Calu3 (cell line): ENCODE results near the gene ALDH1L1. TPM values are rescaled to one million over a fixed set of nuclear protein-coding genes. Genes with fewer than 3 reads are reported as not detected.

Experiments
- BruUV-seq: library from RNA; stranded (reverse); fragments of 400-500 nt; replicated peaks from 2 replicates; lab custom pipeline; 2021; lab: Mats Ljungman, UMichigan
- CTCF ChIA-PET: fragments of 300-600 bp; sonication (Branson Sonifier 250); formaldehyde crosslinking; loops from one replicate; lab custom pipeline; 2022; ENCODE audit warnings: antibody characterized with exemption; lab: Charles Lee
- DNase-seq: peaks from one replicate; pipeline ENCODE4 v3.0.0; 2022
- H3K27ac Mint-ChIP-seq: one replicate; pipeline ENCODE4 v1.8.0; 2022; ENCODE audit warnings: mixed read lengths; ENCODE audit not compliant: unreplicated experiment
- H3K27me3 Mint-ChIP-seq: one replicate; pipeline ENCODE4 v1.8.0; 2022; ENCODE audit warnings: mixed read lengths; ENCODE audit not compliant: unreplicated experiment
- H3K36me3 Mint-ChIP-seq: one replicate; pipeline ENCODE4 v1.8.0; 2022; ENCODE audit warnings: mild to moderate bottlenecking, moderate library complexity, mixed read lengths; ENCODE audit not compliant: insufficient read depth, unreplicated experiment
- H3K4me1 Mint-ChIP-seq: one replicate; pipeline ENCODE4 v1.8.0; 2022; ENCODE audit warnings: mild to moderate bottlenecking, low read depth, mixed read lengths; ENCODE audit not compliant: unreplicated experiment
- H3K4me3 Mint-ChIP-seq: one replicate; pipeline ENCODE4 v1.8.0; 2022; ENCODE audit warnings: mild to moderate bottlenecking, low read depth, moderate library complexity, mixed read lengths; ENCODE audit not compliant: unreplicated experiment
- H3K9me3 Mint-ChIP-seq: one replicate; pipeline ENCODE4 v1.8.0; 2022; ENCODE audit warnings: low read depth, mixed read lengths; ENCODE audit not compliant: unreplicated experiment
- CTCF ChIP-seq: fragments of 200-600 bp; IDR thresholded peaks from one replicate; pipeline ENCODE4 v1.8.0; 2022; ENCODE audit warnings: antibody characterized with exemption; ENCODE audit not compliant: unreplicated experiment
- intact Hi-C: fragments of 100-400 bp; cut with micrococcal nuclease; formaldehyde crosslinking; loops from one replicate; pipeline ENCODE4 v1.10.0; 2022; ENCODE audit not compliant: unreplicated experiment
- total RNA-seq: library from RNA; stranded (reverse); gene quantifications from 2 replicates; pipeline ENCODE4 v1.2.3, GENCODE V29; 2022

Gene ALDH1L1
- total RNA-seq, 1 experiment from 2014 or later: 4.4 TPM

GRCh38 chr3:126170073-126170777 lies 10.2 kb downstream of the ALDH1L1 start:
- intact Hi-C loops: no loop called here
- Mint-ChIP-seq H3K27me3 (no peaks in the 10 kb centered on the region), H3K4me3 (no peak overlapping the region), H3K27ac (no peak overlapping the region), H3K36me3 (no peaks in the 10 kb centered on the region), H3K9me3 (no peaks in the 10 kb centered on the region), H3K4me1 (peaks cover 11% of the 10 kb centered on the region)
- no TSS peak for BruUV-seq
- no peak for DNase-seq
- no peak for TF ChIP-seq CTCF
- CTCF ChIA-PET: interaction anchor here (0.7 to 1.4 kb wide), 2 partner anchors 9 to 1245 kb away, joined by 3 to 4 read pairs; no protein-coding TSS in a partner anchor

- no TSS peak for BruUV-seq
- Mint-ChIP-seq H3K27me3 (peaks cover 10% of the 10 kb centered on the region), H3K9me3 (no peaks in the 10 kb centered on the region), H3K27ac (no peak overlapping the region), H3K4me1 (peaks cover 11% of the 10 kb centered on the region), H3K36me3 (no peaks in the 10 kb centered on the region), H3K4me3 (no peak overlapping the region)
- CTCF ChIA-PET: no interaction called here
- intact Hi-C loops: no loop called here
- no peak for DNase-seq
- no peak for TF ChIP-seq CTCF
These were observed 12.8 kb downstream of the ALDH1L1 start for GRCh38 chr3:126167566-126167965.

DNA sequence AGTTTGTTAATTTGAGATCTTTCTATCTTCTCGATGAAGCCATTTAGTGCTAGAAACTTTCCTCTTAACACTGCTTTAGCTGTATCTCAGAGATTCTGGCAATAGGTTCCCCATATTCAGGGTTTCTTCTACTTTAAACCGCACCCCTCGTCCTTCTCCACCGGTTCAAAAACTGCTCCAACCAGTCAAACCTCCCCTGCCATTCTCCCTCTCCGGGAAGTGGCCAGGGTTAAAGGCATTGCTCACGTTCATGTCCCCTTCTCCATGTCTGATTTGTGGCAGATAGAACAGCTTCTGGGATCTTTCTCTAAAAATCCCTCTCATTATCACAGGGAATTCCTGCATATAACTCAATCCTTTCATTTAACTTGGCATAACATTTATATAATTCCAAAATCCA lies 14.4 kb downstream of the ALDH1L1 start:
- intact Hi-C loops: no loop called here
- peak; percentile 71 for DNase-seq
- H3K4me3 Mint-ChIP-seq: peak overlapping the region; percentile 1
- CTCF ChIA-PET: no interaction called here
- BruUV-seq: no TSS peak
- H3K27me3 Mint-ChIP-seq: peaks cover 19% of the 10 kb centered on the region
- H3K4me1 Mint-ChIP-seq: peaks cover 11% of the 10 kb centered on the region
- H3K9me3 Mint-ChIP-seq: no peaks in the 10 kb centered on the region
- peak overlapping the region; percentile 3 for H3K27ac Mint-ChIP-seq
- no peaks in the 10 kb centered on the region for H3K36me3 Mint-ChIP-seq
- no peak for TF ChIP-seq CTCF

- H3K27ac Mint-ChIP-seq: no peak overlapping the region
- no peaks in the 10 kb centered on the region for H3K36me3 Mint-ChIP-seq
- no peak for TF ChIP-seq CTCF
- peaks cover 10% of the 10 kb centered on the region for H3K4me1 Mint-ChIP-seq
- no TSS peak for BruUV-seq
- CTCF ChIA-PET: interaction anchor here (0.6 kb wide), 1 partner anchor 10 kb away, joined by 4 read pairs; no protein-coding TSS in a partner anchor
- no peaks in the 10 kb centered on the region for H3K9me3 Mint-ChIP-seq
- DNase-seq: no peak
- intact Hi-C loops: no loop called here
- H3K27me3 Mint-ChIP-seq: peaks cover 19% of the 10 kb centered on the region
- no peak overlapping the region for H3K4me3 Mint-ChIP-seq
These were observed 19.1 kb downstream of the ALDH1L1 start for GRCh38 chr3:126161309-126161708.
